ENCODE measurements around the gene IGFL3. TPM values are rescaled to one million over a fixed set of nuclear protein-coding genes. Genes with fewer than 3 reads are reported as not detected.
A peak's percentile ranks its signal among the peaks of the same experiment; 100 is the strongest.

Gene IGFL3
- total RNA-seq, 1 donor from 2014 or later: not detected

- Histone ChIP-seq H3K36me3 (ENCODE audit: control insufficient read depth, insufficient read depth, low read length) (no peaks in the 10 kb centered on the region), H3K27me3 (ENCODE audit: control insufficient read depth, insufficient read depth, low read length) (peaks cover 5% of the 10 kb centered on the region), H3K4me3 (ENCODE audit: low read depth, low read length) (no peak overlapping the region)
- DNase-seq (ENCODE audit: low read depth): no peak
- no peak for TF ChIP-seq CTCF (IDR thresholded peaks at IDR 0.05; ENCODE audit: insufficient read depth, low read length, poor library complexity, severe bottlenecking)
These were observed 16.9 kb upstream of the IGFL3 start for GRCh38 chr19:46141421-46141820.

DNA sequence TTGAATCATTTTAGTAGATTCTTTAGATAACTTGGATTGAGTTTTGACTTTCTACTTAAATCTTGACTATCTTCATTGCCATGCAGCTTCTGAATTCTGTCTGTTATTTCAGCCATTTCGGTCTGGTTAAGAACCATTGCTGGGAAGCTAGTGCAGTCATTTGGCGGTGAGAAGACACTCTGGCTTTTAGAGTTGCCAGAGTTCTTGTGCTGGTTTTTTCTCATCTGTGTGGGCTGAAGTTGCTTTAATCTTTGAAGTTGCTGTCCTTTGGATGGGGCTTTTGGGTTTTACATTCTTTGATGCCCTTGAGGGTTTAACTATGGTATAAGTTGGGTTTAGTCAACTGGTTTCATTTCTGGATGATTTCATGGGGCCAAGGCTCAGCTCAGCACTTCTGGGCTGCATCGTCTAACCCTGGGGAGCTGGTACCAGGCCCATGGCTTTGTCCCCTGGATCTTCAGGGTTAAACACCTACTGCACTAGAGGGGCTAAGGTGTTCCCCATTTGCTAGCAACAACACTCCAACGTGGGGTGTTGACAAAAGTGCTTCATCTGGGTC, 13.5 kb upstream of the IGFL3 start:
- TF ChIP-seq CTCF (IDR thresholded peaks at IDR 0.05; ENCODE audit: insufficient read depth, low read length, poor library complexity, severe bottlenecking): no peak
- Histone ChIP-seq H3K36me3 (ENCODE audit: control insufficient read depth, insufficient read depth, low read length) (no peaks in the 10 kb centered on the region), H3K4me3 (ENCODE audit: low read depth, low read length) (no peak overlapping the region), H3K27me3 (ENCODE audit: control insufficient read depth, insufficient read depth, low read length) (peaks cover 5% of the 10 kb centered on the region)
- no peak for DNase-seq (ENCODE audit: low read depth)

DNA sequence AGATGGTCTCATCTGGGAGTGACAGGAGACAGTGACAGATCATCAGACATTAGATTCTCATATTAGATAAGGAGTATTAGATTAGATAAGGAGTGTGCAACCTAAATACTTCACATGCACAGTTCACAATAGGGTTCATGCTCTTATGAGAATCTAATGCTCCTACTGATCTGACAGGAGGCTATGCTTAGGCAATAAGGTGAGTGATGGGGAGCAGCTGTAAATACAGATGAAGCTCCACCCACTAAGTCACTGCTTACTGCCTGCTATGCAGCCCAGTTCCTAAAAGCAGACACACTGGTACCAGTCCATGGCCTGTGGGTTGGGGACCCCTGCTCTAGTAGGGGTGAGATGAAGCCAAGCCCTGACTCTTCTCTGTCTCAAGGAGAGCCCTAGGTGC, 10.0 kb upstream of the IGFL3 start:
- peaks cover 5% of the 10 kb centered on the region for H3K27me3 ChIP-seq (ENCODE audit: control insufficient read depth, insufficient read depth, low read length)
- no peak for TF ChIP-seq CTCF (IDR thresholded peaks at IDR 0.05; ENCODE audit: insufficient read depth, low read length, poor library complexity, severe bottlenecking)
- H3K4me3 ChIP-seq (ENCODE audit: low read depth, low read length): no peak overlapping the region
- DNase-seq (ENCODE audit: low read depth): no peak
- H3K36me3 ChIP-seq (ENCODE audit: control insufficient read depth, insufficient read depth, low read length): no peaks in the 10 kb centered on the region

DNA sequence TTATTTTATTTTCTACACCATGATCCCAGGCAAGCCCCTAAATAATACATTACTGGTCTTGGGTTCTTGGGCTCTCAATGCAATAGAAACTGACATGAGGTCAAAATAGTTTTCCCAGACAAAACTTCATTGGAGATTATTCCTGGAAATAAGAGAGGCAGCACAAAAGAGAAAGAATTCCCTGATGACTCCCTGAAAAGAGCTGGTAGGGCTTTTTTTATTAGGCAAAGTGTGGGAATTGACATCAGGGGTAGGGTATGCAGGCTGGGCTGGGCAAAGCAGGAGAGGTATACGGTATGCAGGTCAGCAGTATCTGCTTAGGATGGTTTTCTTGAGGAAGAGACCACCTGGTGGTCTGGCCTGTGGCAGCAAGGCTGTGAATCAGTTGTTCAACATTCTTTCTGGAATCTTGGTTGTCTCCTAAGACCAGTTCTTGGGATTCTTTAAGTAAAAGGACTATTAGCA, 9.3 kb upstream of the IGFL3 start:
- no peak overlapping the region for H3K4me3 ChIP-seq (ENCODE audit: low read depth, low read length)
- TF ChIP-seq CTCF (IDR thresholded peaks at IDR 0.05; ENCODE audit: insufficient read depth, low read length, poor library complexity, severe bottlenecking): no peak
- DNase-seq (ENCODE audit: low read depth): no peak
- peaks cover 3% of the 10 kb centered on the region for H3K27me3 ChIP-seq (ENCODE audit: control insufficient read depth, insufficient read depth, low read length)
- H3K36me3 ChIP-seq (ENCODE audit: control insufficient read depth, insufficient read depth, low read length): no peaks in the 10 kb centered on the region

GRCh38 chr19:46133101-46133627, 8.7 kb upstream of the IGFL3 start:
- peak; percentile 97 for DNase-seq (ENCODE audit: low read depth)
- TF ChIP-seq CTCF (IDR thresholded peaks at IDR 0.05; ENCODE audit: insufficient read depth, low read length, poor library complexity, severe bottlenecking): no peak
- H3K27me3 ChIP-seq (ENCODE audit: control insufficient read depth, insufficient read depth, low read length): no peaks in the 10 kb centered on the region
- no peaks in the 10 kb centered on the region for H3K36me3 ChIP-seq (ENCODE audit: control insufficient read depth, insufficient read depth, low read length)
- H3K4me3 ChIP-seq (ENCODE audit: low read depth, low read length): no peak overlapping the region

Data from kidney epithelial cell (primary cell).